BJ (cell line): ENCODE results near the gene PITPNC1. TPM values are rescaled to one million over a fixed set of nuclear protein-coding genes. Genes with fewer than 3 reads are reported as not detected.
A peak's percentile ranks its signal among the peaks of the same experiment; 100 is the strongest.

Experiments
- CTCF ChIA-PET: fragments of 350-600 bp; formaldehyde crosslinking; extraction: SDS; loops from one replicate; lab custom pipeline; 2021; ENCODE audit warnings: antibody characterized with exemption, inconsistent platforms; lab: Yijun Ruan, JAX
- POLR2A ChIA-PET: fragments of 300-600 bp; sonication (Branson Sonifier 250); formaldehyde crosslinking; extraction: SDS; loops from one replicate; lab custom pipeline; 2021; ENCODE audit warnings: antibody characterized with exemption; lab: Charles Lee
- DNase-seq: peaks from one replicate; pipeline ENCODE4 v3.0.0-alpha.2; 2011; ENCODE audit warnings: low read depth
- H3K27me3 ChIP-seq: 2 replicates; pipeline ENCODE4 v1.6.0; 2011; ENCODE audit warnings: low read length; ENCODE audit not compliant: control insufficient read depth, insufficient read depth
- H3K36me3 ChIP-seq: 2 replicates; pipeline ENCODE4 v1.5.1; 2011; ENCODE audit warnings: low read length; ENCODE audit not compliant: control insufficient read depth, insufficient read depth
- H3K4me3 ChIP-seq: 2 replicates; pipeline ENCODE4 v1.5.1; 2011; ENCODE audit warnings: low read depth, mild to moderate bottlenecking, control low read depth, low read length
- CTCF ChIP-seq: IDR thresholded peaks from 2 replicates; pipeline ENCODE4 v1.5.1; 2011; ENCODE audit warnings: low read depth, mild to moderate bottlenecking, control low read depth, inconsistent platforms, low read length, moderate library complexity; ENCODE audit not compliant: insufficient read depth
- polyA plus RNA-seq: library from polyadenylated mRNA; depleted of rRNA; stranded (reverse); fragments of >200 nt; gene quantifications from 2 replicates; pipeline ENCODE4 v1.2.3, GENCODE V29; 2011

PITPNC1 gene
- polyA plus RNA-seq, 1 experiment: 4.6 TPM

GRCh38 chr17:67364847-67365737, 12.0 kb upstream of the PITPNC1 start:
- TF ChIP-seq CTCF: no peak
- H3K4me3 ChIP-seq: peak overlapping the region; percentile 93
- ChIA-PET POLR2A (no interaction called here), CTCF (interaction anchor here (1.9 to 3.4 kb wide), 2 partner anchors 10 to 13 kb away, joined by 7 to 17 read pairs; no protein-coding TSS in a partner anchor)
- no peak for DNase-seq
- H3K36me3 ChIP-seq: peaks cover 3% of the 10 kb centered on the region; the same call in 1 of the 2 replicates
- no peaks in the 10 kb centered on the region for H3K27me3 ChIP-seq

GRCh38 chr17:67365738-67366192, 11.3 kb upstream of the PITPNC1 start:
- ChIA-PET CTCF (interaction anchor here (1.9 to 3.4 kb wide), 2 partner anchors 10 to 13 kb away, joined by 7 to 17 read pairs; no protein-coding TSS in a partner anchor), POLR2A (no interaction called here)
- no peaks in the 10 kb centered on the region for H3K27me3 ChIP-seq
- H3K4me3 ChIP-seq: peak overlapping the region; percentile 93
- no peak for DNase-seq
- no peaks in the 10 kb centered on the region for H3K36me3 ChIP-seq
- no peak for TF ChIP-seq CTCF

- ChIA-PET POLR2A (no interaction called here), CTCF (interaction anchor here (1.1 to 3.4 kb wide), 3 partner anchors 9 to 262 kb away, joined by 3 to 17 read pairs (median 7); no protein-coding TSS in a partner anchor)
- Histone ChIP-seq H3K27me3 (no peaks in the 10 kb centered on the region), H3K36me3 (no peaks in the 10 kb centered on the region), H3K4me3 (peak within 1 kb of the TSS; percentile 93)
- no peak for TF ChIP-seq CTCF
- peak; percentile 28 for DNase-seq
These were observed 10.6 kb upstream of the PITPNC1 start, which contains the start of gene PSMD12 for GRCh38 chr17:67366193-67367157. PSMD12 (minus strand) TSS chr17:67366577; CDS start chr17:67366519, 58 bp downstream.

GRCh38 chr17:67369676-67370075, 7.4 kb upstream of the PITPNC1 start:
- CTCF ChIA-PET: interaction anchor here (0.6 to 1.1 kb wide), 3 partner anchors 10 to 320 kb away, joined by 3 read pairs; no protein-coding TSS in a partner anchor

More at GRCh38 chr17:67369676-67370075, 7.4 kb upstream of the PITPNC1 start:
- POLR2A ChIA-PET: no interaction called here
- no peaks in the 10 kb centered on the region for H3K27me3 ChIP-seq
- H3K4me3 ChIP-seq: no peak overlapping the region
- no peak for DNase-seq
- H3K36me3 ChIP-seq: no peaks in the 10 kb centered on the region
- no peak for TF ChIP-seq CTCF
